ENCODE measurements around the gene EARS2.
"Not testable (repeated sequence)": the region's sequence is repeated elsewhere in the genome, so short reads cannot be mapped to it uniquely, and the experiment has no call there.

EARS2 gene

DNA sequence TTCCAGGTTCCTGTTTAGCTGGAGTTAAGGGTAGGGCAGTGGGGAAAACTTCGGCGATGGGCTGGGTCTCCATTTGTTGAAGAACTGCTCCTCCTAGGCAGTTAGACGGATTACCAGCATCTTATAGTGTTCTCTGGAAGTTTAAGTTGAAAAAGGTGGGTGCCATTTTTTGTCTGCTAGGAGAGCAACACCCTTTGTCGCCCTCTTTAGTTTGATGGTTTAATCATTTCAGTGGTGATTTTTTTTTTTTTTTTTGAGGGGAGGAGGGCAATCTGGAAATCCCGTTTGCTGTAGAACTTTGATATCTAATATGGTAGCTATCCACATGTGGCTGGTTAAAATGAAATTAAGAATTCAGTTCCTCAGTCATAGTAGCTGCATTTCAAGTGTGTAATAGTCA lies 4.4 kb upstream of the EARS2 start:
- TF ChIP-seq, protein P1, sequence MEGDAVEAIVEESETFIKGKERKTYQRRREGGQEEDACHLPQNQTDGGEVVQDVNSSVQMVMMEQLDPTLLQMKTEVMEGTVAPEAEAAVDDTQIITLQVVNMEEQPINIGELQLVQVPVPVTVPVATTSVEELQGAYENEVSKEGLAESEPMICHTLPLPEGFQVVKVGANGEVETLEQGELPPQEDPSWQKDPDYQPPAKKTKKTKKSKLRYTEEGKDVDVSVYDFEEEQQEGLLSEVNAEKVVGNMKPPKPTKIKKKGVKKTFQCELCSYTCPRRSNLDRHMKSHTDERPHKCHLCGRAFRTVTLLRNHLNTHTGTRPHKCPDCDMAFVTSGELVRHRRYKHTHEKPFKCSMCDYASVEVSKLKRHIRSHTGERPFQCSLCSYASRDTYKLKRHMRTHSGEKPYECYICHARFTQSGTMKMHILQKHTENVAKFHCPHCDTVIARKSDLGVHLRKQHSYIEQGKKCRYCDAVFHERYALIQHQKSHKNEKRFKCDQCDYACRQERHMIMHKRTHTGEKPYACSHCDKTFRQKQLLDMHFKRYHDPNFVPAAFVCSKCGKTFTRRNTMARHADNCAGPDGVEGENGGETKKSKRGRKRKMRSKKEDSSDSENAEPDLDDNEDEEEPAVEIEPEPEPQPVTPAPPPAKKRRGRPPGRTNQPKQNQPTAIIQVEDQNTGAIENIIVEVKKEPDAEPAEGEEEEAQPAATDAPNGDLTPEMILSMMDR (conservative IDR thresholded peaks at IDR 0.05; ENCODE audit: control insufficient read depth, insufficient read depth, low read depth, low read length), result no peak
- H3K4me3 ChIP-seq (ENCODE audit: control insufficient read depth, low read depth, low read length), result no peak overlapping the region
- no peak for DNase-seq (ENCODE audit: low read depth)

DNA sequence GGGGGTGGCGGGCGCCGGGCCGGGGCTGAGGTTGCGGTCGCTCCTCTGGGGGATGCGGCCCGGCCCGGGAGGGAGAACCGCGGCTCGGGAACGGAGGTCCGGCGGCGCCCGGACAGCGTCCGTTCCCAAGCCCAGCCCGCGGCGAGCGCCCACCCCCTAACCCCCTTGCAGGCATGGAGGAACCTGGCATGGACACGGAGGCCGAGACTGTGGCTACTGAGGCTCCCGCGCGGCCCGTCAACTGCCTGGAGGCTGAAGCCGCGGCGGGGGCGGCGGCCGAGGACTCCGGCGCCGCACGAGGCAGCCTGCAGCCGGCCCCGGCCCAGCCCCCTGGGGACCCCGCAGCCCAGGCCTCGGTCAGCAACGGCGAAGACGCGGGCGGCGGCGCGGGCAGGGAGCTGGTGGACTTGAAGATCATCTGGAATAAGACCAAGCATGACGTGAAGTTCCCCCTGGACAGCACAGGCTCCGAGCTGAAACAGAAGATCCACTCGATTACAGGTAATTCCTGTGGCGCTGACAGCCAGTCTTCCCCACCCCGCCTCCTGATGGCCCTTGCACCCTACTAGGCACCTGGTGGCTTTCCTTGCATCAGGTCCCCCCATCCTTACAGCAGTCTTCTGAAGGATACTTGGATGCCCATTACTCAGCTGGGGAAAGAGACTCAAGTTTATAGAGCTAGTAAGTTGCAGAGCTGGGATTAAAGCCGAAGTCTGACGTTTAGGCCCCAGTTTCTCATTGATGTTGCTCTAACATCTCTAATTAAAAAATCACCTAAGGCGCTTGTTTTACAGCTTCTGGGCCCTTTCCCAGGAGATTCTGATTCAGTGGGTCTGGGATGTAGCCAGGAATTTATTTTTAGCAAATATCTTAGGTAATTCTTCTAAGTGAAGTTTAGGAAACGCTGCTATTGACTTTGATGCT lies 891 bp upstream of the EARS2 start:
- TF ChIP-seq, protein P1 (conservative IDR thresholded peaks at IDR 0.05; ENCODE audit: control insufficient read depth, insufficient read depth, low read depth, low read length), result no peak
- H3K4me3 ChIP-seq (ENCODE audit: control insufficient read depth, low read depth, low read length), result peak overlapping the region; percentile 92
- peak; percentile 56 for DNase-seq (ENCODE audit: low read depth)

DNA sequence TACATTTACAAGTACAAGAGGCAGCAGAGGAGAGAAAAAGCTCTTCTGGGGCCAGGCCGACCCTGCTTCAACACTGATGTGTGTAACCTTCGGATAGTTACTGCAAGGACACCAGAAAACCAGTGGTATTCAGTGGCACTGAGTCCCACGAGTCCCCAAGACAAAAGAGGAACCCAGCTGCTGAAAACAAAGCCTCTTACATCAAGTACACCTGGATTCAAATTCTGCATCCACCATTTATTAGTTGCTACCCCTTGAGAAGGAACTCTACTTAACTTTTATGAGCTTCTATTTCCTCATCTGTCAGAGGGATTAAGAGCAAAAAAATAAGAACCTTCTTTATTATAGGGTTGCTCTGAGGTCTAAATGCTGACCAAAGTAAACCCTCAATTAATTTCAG lies 2.6 kb downstream of the EARS2 start:
- DNase-seq (ENCODE audit: low read depth), result no peak
- TF ChIP-seq, protein P1 (conservative IDR thresholded peaks at IDR 0.05; ENCODE audit: control insufficient read depth, insufficient read depth, low read depth, low read length), result no peak
- no peak overlapping the region for H3K4me3 ChIP-seq (ENCODE audit: control insufficient read depth, low read depth, low read length)

DNA sequence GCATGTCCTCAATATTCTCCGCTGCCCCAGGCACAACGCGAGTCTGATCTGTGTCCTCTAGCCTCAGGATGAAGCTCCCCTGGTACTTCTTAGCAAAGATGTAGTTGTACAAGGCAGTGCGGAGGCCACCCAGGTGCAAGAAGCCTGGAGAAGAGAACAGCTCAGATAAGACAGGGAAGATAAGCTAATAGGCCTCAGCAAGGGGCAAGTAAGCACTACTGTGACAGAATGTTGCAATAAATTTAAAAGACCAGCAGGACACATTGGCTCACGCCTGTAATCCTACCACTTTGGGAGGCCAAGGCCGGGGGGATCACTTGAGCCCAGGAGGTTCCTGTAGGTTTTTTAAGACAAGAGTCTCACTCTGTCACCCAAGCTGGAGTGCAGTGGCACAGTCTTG lies 5.0 kb downstream of the EARS2 start:
- no peak overlapping the region for H3K4me3 ChIP-seq (ENCODE audit: control insufficient read depth, low read depth, low read length)
- no peak for DNase-seq (ENCODE audit: low read depth)
- TF ChIP-seq, protein P1 (conservative IDR thresholded peaks at IDR 0.05; ENCODE audit: control insufficient read depth, insufficient read depth, low read depth, low read length), result no peak

DNA sequence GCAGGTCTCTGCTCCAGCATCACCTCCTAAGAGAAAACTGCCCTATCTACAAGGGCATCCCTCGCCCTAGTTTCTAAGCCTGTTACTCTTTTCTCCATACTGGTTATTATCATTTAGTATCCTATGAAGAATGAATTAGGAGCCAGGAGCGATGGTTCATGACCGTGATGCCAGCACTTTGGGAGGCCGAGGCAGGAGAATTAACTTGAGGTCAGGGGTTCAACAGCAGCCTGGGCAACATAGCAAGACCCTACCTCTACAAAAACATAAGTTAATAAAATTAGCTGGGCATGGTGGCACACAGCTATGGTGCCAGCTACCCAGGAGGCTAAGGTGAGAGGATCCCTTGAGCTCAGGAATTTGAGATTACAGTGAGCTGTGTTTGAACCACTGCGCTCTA lies 7.2 kb downstream of the EARS2 start:
- TF ChIP-seq, protein P1 (conservative IDR thresholded peaks at IDR 0.05; ENCODE audit: control insufficient read depth, insufficient read depth, low read depth, low read length), result no peak
- H3K4me3 ChIP-seq (ENCODE audit: control insufficient read depth, low read depth, low read length), result no peak overlapping the region
- no peak for DNase-seq (ENCODE audit: low read depth)

DNA sequence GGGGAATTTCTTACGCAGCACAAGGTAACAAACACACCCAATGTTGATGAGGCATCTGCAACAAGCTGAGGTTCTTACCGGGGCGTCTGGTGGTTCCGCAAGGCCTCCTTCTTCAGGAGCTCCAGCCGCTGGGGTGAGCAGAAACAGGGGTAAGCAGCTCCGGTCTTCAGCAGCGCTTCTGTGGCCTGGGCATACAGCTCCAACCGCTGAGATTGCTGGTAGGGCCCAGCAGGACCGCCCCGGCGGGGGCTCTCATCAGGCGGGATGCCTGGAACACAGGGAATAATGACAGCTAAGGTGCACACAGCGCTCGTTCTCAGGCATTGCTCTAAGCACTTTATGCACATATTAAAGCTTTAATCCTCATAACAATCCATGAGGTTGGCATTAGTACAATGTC lies 12.7 kb downstream of the EARS2 start:
- no peak overlapping the region for H3K4me3 ChIP-seq (ENCODE audit: control insufficient read depth, low read depth, low read length)
- DNase-seq (ENCODE audit: low read depth), result no peak
- TF ChIP-seq, protein P1 (conservative IDR thresholded peaks at IDR 0.05; ENCODE audit: control insufficient read depth, insufficient read depth, low read depth, low read length), result no peak

DNA sequence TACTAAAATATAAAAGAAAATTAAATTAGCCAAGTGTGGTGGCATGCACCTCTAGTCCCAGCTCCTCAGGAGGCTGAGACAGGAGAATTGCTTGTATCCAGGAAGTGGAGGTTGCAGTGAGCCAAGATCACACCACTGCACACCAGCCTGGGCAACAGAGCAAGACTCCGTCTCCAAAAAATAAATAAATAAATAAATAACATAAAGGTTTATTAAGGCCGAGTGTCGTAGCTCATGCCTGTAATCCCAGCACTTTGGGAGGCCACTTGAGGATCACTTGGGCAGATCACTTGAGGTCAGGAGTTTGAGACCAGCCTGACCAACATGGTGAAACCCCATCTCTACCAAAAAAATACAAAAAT lies 16.4 kb downstream of the EARS2 start:
- DNase-seq (ENCODE audit: low read depth), result not testable (repeated sequence)

More for the DNA sequence above, 16.4 kb downstream of the EARS2 start:
- not testable (repeated sequence) for H3K4me3 ChIP-seq (ENCODE audit: control insufficient read depth, low read depth, low read length)
